ENCODE measurements around the gene ZMIZ2.

The ZMIZ2 gene

DNA sequence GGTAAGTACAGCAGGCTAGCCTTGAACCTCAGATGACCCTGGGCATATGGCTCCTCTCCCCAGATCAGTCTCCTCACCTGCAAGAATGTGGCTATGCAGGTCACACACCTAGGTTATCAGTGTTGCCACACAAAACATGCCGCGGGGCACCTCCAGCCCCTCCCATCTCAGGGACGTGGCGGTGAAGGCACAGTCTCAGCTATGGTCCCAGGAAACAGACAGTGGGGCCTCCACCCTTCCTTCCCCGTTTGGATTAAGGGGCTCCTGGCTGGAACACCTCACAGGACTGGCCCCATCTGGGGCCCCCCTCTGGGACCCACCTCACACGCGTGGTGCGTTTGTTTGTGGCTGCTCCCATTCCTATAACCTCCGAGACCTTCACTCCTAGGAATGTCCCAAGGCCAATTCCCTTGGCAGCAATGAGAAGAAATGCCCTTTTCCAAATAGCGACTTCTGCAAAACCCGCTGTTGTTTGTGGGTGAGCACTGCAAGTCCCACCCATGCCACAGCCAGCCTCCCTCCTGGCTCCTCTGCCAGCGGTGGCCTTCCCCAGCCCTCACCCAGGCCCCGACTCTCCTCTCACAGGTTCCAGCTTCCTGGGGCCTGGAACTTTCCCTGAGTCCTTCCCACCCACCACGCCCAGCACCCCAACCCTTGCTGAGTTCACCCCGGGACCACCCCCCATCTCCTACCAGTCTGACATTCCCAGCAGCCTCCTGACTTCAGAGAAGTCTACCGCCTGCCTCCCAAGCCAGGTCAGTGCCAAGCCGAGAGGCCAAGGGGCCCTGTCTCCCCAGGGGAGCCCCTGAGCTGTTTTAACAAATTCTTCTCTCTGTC, 17.1 kb downstream of the ZMIZ2 start:
- no peak for TF ChIP-seq CTCF (IDR thresholded peaks at IDR 0.05; ENCODE audit: low read depth, low read length)
- no peak overlapping the region for H3K4me3 ChIP-seq (ENCODE audit: low read depth, low read length)

DNA sequence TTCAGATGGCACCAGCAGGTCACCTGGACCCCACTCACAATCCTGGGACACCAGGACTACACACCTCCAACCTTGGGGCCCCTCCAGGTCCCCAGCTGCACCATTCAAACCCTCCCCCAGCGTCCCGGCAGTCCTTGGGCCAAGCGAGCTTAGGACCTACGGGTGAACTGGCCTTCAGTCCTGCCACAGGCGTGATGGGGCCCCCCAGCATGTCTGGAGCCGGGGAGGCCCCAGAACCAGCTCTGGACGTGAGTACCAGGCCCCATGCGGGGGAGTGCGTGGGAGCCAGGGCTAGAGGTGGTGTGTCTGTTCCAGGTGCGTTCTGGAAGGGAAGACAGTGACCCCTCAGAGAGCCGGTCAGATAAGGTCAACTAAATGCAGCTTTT, 17.8 kb downstream of the ZMIZ2 start:
- H3K4me3 ChIP-seq (ENCODE audit: low read depth, low read length) = no peak overlapping the region
- TF ChIP-seq CTCF (IDR thresholded peaks at IDR 0.05; ENCODE audit: low read depth, low read length) = no peak

DNA sequence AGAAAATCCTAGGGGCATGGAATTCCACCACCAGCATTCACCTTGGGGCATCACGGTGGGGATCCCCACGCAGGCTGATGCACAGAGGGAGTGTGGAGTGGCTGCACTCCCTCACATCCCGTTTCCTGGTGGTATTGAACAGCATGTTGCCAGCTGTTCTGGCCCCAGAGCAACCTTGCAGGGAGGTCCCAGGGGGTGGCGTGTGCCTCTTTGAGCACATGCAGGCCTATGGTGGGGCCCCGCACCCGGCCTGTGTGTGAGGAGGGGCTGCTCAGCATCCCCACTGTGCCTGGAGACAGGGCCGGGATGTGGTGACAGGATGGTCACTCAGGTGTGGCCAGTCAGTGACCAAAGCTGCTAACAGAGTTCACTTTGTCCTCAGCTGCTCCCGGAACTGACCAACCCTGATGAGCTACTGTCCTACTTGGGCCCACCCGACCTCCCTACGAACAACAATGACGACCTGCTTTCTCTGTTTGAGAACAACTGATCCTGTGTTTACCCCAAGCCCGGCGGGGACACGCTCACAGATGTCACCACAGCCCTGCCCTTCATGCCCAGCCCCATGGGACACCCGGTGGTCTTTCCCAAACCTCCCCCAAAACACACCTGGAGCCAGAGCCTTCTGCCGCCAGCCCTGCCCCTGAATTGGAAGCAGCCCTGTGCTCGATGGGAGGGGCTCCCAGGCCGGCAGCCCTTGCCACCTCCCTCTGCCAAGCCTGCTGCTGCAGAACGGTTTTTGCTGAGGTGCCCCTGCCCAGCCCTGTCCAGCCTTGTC, 18.7 kb downstream of the ZMIZ2 start:
- no peak for TF ChIP-seq CTCF (IDR thresholded peaks at IDR 0.05; ENCODE audit: low read depth, low read length)
- no peak overlapping the region for H3K4me3 ChIP-seq (ENCODE audit: low read depth, low read length)

DNA sequence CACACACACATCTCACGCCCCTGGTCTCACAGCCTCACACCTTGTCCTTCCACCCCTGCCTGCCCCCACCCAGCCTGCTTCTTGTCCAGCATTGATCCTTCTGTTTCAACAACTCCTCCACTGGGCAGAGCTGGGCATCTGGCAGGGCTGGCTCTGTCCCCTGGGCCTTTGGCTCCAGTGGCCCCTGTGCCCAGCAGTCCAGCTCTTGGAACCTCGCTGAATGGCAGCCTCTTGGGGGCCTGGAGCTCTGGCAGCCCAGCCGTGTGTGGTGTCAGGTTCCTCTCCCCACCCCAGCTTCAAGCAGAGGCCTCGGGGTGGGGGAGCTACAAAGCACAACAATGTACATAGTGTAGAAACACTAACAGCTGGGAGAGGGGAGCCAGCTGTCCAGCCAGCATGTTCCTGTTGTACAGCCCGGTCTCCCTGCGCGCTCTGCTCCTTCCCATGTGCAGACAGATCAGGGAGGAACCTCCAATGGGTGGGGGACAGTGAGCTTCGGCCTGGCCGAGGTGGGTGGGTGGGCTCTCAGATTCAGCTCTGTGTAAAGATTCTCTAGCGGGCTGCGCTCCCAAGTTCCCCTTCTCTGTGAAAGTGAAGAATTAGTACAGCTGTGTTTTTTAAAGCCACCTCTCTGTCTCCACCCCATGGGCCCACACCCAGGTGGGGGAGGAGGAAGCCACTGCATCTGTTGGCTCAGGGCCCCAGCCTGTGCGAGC, 19.4 kb downstream of the ZMIZ2 start:
- TF ChIP-seq CTCF (IDR thresholded peaks at IDR 0.05; ENCODE audit: low read depth, low read length) = no peak
- H3K4me3 ChIP-seq (ENCODE audit: low read depth, low read length) = 0 out of 2 replicates have a peak overlapping the region, but pooled peaks have one; percentile 8

DNA sequence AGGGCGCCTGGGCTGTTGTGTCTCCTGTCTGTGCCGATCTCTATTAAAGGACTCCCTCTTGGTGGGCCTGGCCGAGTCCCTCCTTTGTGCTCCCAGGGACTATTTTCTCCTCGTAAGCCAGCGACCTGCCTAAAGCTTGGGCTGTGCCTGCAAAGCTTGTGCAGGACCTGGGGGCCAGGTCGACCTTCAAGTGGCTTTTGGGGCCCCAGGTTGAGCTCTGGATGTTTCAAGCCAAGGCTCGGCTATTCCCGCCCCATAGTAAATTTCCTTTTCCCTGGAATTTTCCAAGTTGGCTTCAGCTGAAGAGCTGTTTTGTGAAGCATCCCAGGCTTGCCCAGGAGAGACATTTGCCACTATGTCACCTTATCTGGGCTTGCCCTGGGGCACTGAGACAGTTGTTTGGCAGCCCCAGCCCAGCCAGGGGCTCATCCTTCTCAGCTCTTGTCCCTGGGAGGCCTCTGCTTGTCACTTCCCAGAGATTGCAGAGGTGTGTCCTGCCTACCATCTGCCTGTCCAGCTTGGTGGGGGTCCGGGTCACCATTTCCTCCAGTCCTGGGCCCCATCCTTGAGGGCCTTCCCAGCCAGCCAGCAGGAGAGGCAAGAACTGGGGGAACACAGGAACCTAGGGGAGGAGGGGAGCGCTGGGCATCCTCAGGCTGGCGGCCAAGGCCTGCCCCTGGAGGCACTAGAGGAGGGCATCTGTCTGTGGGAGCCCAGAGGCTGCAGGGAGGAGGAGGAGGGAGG, 20.2 kb downstream of the ZMIZ2 start:
- TF ChIP-seq CTCF (IDR thresholded peaks at IDR 0.05; ENCODE audit: low read depth, low read length) = no peak
- H3K4me3 ChIP-seq (ENCODE audit: low read depth, low read length) = no peak overlapping the region

- TF ChIP-seq CTCF (IDR thresholded peaks at IDR 0.05; ENCODE audit: low read depth, low read length) = no peak
- no peak overlapping the region for H3K4me3 ChIP-seq (ENCODE audit: low read depth, low read length)
Measured at GRCh38 chr7:44769376-44769775, 20.7 kb downstream of the ZMIZ2 start.
